HFFc6 (cell line): ENCODE data around the gene MCF2L. TPM values are rescaled to one million over a fixed set of nuclear protein-coding genes. Genes with fewer than 3 reads are reported as not detected.

ENCODE experiments used
- DNase-seq: peaks from one replicate; pipeline ENCODE4 v3.0.0-alpha.2; 2018
- H3K27ac Mint-ChIP-seq: 2 replicates; pipeline ENCODE4 v1.8.0; 2020; ENCODE audit warnings: mild to moderate bottlenecking, mixed read lengths
- H3K27me3 Mint-ChIP-seq: 2 replicates; pipeline ENCODE4 v1.8.0; 2021; ENCODE audit warnings: mild to moderate bottlenecking, moderate library complexity, mixed read lengths; ENCODE audit not compliant: insufficient read depth
- H3K36me3 Mint-ChIP-seq: 2 replicates; pipeline ENCODE4 v1.8.0; 2021; ENCODE audit warnings: low read depth, mixed read lengths
- H3K4me1 Mint-ChIP-seq: 2 replicates; pipeline ENCODE4 v1.8.0; 2020; ENCODE audit warnings: low read depth, mixed read lengths
- H3K4me3 Mint-ChIP-seq: 2 replicates; pipeline ENCODE4 v1.8.0; 2020; ENCODE audit warnings: mild to moderate bottlenecking, moderate library complexity, mixed read lengths
- H3K9me3 Mint-ChIP-seq: 2 replicates; pipeline ENCODE4 v1.8.0; 2020; ENCODE audit warnings: mild to moderate bottlenecking, mixed read lengths
- total RNA-seq, 6 experiments: library from RNA; stranded (reverse); fragmentation: NEBNext Ultra II Directional; extraction: Animal tissue kit (Norgen Biotek cat#: 25700); gene quantifications; 2 replicates in 1 of 6; 3 replicates in 5 of 6; pipeline ENCODE4 v1.2.3, GENCODE V29; 2021
- TF ChIP-seq, protein P1 (sequence below): fragments of 200-600 bp; sonication (generic); IDR thresholded peaks from 2 replicates; pipeline ENCODE4 v1.5.0; 2021; ENCODE audit warnings: antibody characterized with exemption, mild to moderate bottlenecking

Gene MCF2L
- total RNA-seq, 6 experiments from 2014 or later, result not detected

DNA sequence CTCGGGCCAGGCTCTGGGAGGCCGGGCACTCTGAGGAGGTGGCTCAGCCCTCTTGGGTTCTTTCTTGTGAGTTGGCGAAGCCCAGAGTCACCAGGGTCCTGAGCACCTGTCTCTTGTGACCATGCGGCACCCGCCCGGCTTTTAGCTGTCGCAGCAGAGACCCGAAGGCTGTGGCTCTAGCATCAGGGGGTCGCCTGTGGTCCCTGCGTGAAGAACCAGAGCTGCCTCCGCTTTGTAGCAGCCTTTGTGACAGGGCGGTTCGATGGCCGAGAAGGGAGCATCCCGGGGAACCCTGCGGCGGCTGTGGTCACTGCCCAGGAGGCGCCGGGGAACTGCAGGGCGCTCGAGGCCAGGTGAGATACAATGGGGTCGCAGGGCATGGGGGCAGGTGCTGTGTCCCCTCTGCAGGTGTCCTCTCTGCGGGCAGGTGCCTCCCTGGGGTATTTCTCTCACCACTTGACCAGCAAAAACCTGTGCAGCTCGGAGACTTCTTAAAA is 10.4 kb downstream of the MCF2L start:
- TF ChIP-seq, protein P1, sequence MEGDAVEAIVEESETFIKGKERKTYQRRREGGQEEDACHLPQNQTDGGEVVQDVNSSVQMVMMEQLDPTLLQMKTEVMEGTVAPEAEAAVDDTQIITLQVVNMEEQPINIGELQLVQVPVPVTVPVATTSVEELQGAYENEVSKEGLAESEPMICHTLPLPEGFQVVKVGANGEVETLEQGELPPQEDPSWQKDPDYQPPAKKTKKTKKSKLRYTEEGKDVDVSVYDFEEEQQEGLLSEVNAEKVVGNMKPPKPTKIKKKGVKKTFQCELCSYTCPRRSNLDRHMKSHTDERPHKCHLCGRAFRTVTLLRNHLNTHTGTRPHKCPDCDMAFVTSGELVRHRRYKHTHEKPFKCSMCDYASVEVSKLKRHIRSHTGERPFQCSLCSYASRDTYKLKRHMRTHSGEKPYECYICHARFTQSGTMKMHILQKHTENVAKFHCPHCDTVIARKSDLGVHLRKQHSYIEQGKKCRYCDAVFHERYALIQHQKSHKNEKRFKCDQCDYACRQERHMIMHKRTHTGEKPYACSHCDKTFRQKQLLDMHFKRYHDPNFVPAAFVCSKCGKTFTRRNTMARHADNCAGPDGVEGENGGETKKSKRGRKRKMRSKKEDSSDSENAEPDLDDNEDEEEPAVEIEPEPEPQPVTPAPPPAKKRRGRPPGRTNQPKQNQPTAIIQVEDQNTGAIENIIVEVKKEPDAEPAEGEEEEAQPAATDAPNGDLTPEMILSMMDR, result no peak
- H3K36me3 Mint-ChIP-seq, result no peaks in the 10 kb centered on the region
- no peak overlapping the region for H3K27ac Mint-ChIP-seq
- no peak for DNase-seq
- H3K4me3 Mint-ChIP-seq, result no peak overlapping the region
- peaks cover 54% of the 10 kb centered on the region for H3K27me3 Mint-ChIP-seq
- no peaks in the 10 kb centered on the region for H3K9me3 Mint-ChIP-seq
- no peaks in the 10 kb centered on the region for H3K4me1 Mint-ChIP-seq

DNA sequence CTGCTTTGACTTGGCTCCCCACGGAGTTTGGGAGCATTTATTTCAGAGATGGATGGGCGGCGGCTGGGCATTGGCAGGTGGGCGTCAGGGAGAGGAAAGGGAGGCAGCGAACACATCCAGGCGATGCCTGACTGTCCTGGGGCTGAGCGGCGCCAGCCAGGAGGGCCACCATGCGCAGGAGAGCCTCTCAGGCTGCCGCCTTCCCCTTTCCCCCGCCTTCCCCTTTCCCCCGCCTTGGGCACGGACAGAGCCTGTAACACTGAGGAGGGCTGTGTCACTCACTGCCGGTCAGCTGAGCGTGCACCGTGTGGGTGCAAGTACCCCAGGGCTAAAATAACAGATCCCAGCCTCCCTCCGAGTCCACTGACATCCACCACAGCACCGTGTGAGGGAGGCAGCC is 11.4 kb downstream of the MCF2L start:
- TF ChIP-seq, protein P1, result no peak
- Mint-ChIP-seq H3K36me3 (no peaks in the 10 kb centered on the region), H3K4me1 (no peaks in the 10 kb centered on the region), H3K9me3 (no peaks in the 10 kb centered on the region), H3K27me3 (peaks cover 52% of the 10 kb centered on the region), H3K27ac (no peak overlapping the region), H3K4me3 (no peak overlapping the region)
- no peak for DNase-seq

DNA sequence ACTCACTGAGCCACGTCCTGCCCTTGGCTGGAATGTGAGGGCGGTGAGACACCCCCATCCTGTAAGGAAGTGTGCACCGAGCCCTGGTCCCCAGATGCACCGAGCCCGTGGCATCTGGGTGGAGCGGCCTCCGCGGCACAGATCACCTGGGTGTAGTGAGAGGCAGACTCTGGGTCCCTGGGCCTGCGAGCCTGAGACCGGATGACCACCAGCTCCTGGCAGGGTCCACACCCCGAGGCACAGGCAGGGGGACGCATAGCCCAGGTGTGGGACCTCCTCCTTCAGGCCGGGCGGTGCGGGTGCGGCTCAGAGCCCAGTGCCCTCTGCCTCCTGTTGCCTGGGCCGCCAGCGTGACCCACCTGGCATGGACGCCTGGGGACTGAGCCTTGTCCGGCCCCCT is 12.4 kb downstream of the MCF2L start:
- no peak overlapping the region for H3K27ac Mint-ChIP-seq
- no peaks in the 10 kb centered on the region for H3K9me3 Mint-ChIP-seq
- TF ChIP-seq, protein P1, result no peak
- no peak for DNase-seq
- H3K36me3 Mint-ChIP-seq, result no peaks in the 10 kb centered on the region
- peaks cover 54% of the 10 kb centered on the region for H3K27me3 Mint-ChIP-seq
- no peaks in the 10 kb centered on the region for H3K4me1 Mint-ChIP-seq
- H3K4me3 Mint-ChIP-seq, result no peak overlapping the region

DNA sequence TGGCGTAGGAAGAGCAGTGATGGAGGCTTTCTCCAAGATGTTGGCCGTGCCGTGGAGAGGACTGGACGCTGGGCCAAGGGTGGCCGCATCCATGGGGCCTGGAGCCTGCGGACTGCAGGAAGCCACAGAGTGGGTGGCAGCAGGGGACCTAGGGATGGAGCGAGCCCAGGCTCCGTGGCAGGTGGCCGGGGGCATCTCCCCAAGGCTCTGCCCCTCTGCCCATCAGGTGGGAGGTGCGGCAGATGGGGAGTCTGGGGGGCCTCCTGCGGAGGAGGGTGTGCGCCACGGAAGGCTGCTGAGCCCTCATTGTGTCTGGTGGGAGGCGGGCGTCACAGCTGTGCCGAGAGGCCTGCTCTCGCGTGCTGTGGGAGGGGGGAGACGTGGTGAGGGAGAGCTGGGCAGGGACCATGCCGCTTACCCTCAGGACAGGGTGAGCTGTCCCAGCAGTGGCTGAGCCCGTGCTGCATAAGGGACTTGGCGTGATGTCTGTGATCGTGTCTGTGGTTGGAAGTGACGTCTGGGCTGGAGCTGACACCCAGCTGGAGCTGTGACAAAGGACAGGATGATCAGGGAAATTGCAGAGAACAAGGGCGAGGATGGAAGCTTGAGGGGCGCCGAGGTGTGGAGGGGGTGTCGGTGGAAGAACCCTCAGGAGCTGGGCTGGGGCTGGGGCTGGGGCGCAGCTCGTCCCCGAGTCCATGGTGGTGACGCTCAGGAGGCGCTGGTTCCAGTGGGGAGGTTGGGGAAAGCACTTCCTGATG is 13.4 kb downstream of the MCF2L start:
- TF ChIP-seq, protein P1, result no peak
- no peak for DNase-seq
- Mint-ChIP-seq H3K9me3 (no peaks in the 10 kb centered on the region), H3K27ac (no peak overlapping the region), H3K36me3 (no peaks in the 10 kb centered on the region), H3K4me3 (no peak overlapping the region), H3K4me1 (no peaks in the 10 kb centered on the region), H3K27me3 (peaks cover 57% of the 10 kb centered on the region)

DNA sequence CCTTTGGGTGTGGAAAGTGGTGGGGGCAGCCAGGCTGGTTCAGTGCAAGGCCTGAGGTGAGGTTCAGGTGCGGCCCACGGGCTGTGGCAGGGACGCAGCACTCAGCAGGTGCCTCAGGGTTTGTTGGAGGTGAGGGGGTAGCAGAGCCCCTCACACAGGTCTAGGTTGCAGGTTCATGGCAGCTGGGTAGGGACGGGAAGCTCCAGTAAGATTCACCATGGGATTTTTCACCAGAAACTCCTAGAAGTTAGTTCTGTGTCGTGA is 14.0 kb downstream of the MCF2L start:
- H3K4me3 Mint-ChIP-seq, result no peak overlapping the region
- no peaks in the 10 kb centered on the region for H3K9me3 Mint-ChIP-seq
- H3K27ac Mint-ChIP-seq, result no peak overlapping the region
- TF ChIP-seq, protein P1, result no peak
- H3K4me1 Mint-ChIP-seq, result no peaks in the 10 kb centered on the region
- H3K36me3 Mint-ChIP-seq, result no peaks in the 10 kb centered on the region
- H3K27me3 Mint-ChIP-seq, result peaks cover 57% of the 10 kb centered on the region
- no peak for DNase-seq
